H9 (cell line): ENCODE results near the gene APOBR. TPM values are rescaled to one million over a fixed set of nuclear protein-coding genes. Genes with fewer than 3 reads are reported as not detected.
"Not testable (repeated sequence)": the region's sequence is repeated elsewhere in the genome, so short reads cannot be mapped to it uniquely, and the experiment has no call there.

Source experiments
- DNase-seq: peaks from one replicate; pipeline ENCODE4 v3.0.0-alpha.2; 2017
- H2AFZ ChIP-seq: one replicate; pipeline ENCODE4 v1.6.1; 2013; ENCODE audit warnings: mild to moderate bottlenecking, low read length, control low read depth, moderate library complexity
- H2AK5ac ChIP-seq: 2 replicates; pipeline ENCODE4 v1.6.1; 2013; ENCODE audit warnings: low read length, control low read depth, mixed read lengths; ENCODE audit not compliant: insufficient read length
- H2BK120ac ChIP-seq: one replicate; pipeline ENCODE4 v1.6.1; 2013; ENCODE audit warnings: low read depth, mild to moderate bottlenecking, low read length, control low read depth, inconsistent platforms; ENCODE audit not compliant: poor library complexity, severe bottlenecking
- H2BK12ac ChIP-seq: 2 replicates; pipeline ENCODE4 v1.6.1; 2013; ENCODE audit warnings: low read length, control low read depth, mixed read lengths, low read depth; ENCODE audit not compliant: insufficient read length
- H2BK15ac ChIP-seq: 2 replicates; pipeline ENCODE4 v1.6.1; 2013; ENCODE audit warnings: low read depth, low read length, control low read depth
- H2BK20ac ChIP-seq: one replicate; pipeline ENCODE4 v1.6.1; 2013; ENCODE audit warnings: low read depth, mild to moderate bottlenecking, low read length, control low read depth, inconsistent platforms; ENCODE audit not compliant: poor library complexity, severe bottlenecking
- H2BK5ac ChIP-seq: 2 replicates; pipeline ENCODE4 v1.6.1; 2013; ENCODE audit warnings: low read length, control low read depth, mixed read lengths; ENCODE audit not compliant: insufficient read length
- H3K14ac ChIP-seq: 2 replicates; pipeline ENCODE4 v1.6.1; 2013; ENCODE audit warnings: low read length, control low read depth; ENCODE audit not compliant: insufficient read depth
- H3K18ac ChIP-seq: 2 replicates; pipeline ENCODE4 v1.6.1; 2013; ENCODE audit warnings: low read depth, mild to moderate bottlenecking, mixed read lengths, low read length, control low read depth; ENCODE audit not compliant: insufficient read length
- H3K23ac ChIP-seq: 2 replicates; pipeline ENCODE4 v1.6.1; 2013; ENCODE audit warnings: low read length, control low read depth, mixed read lengths, low read depth; ENCODE audit not compliant: insufficient read length
- H3K23me2 ChIP-seq: 2 replicates; pipeline ENCODE4 v1.6.1; 2013; ENCODE audit warnings: low read depth, mild to moderate bottlenecking, mixed read lengths, low read length, control low read depth; ENCODE audit not compliant: insufficient read length, poor library complexity, severe bottlenecking
- H3K27ac ChIP-seq: 2 replicates; pipeline ENCODE4 v1.5.1; 2013; ENCODE audit warnings: low read length, control low read depth, mixed read lengths, low read depth; ENCODE audit not compliant: insufficient read length
- H3K27me3 ChIP-seq: 2 replicates; pipeline ENCODE4 v1.6.1; 2013; ENCODE audit warnings: low read length, control low read depth, inconsistent platforms; ENCODE audit not compliant: insufficient read depth
- H3K4ac ChIP-seq: 2 replicates; pipeline ENCODE4 v1.6.1; 2013; ENCODE audit warnings: low read depth, mild to moderate bottlenecking, control low read depth, inconsistent platforms, low read length, moderate library complexity
- H3K4me1 ChIP-seq: 2 replicates; pipeline ENCODE4 v1.6.1; 2013; ENCODE audit warnings: low read length, control low read depth, inconsistent platforms; ENCODE audit not compliant: insufficient read depth
- H3K4me2 ChIP-seq: 2 replicates; pipeline ENCODE4 v1.6.1; 2013; ENCODE audit warnings: low read length, control low read depth, mixed read lengths; ENCODE audit not compliant: insufficient read length, insufficient read depth
- H3K56ac ChIP-seq: 2 replicates; pipeline ENCODE4 v1.6.1; 2013; ENCODE audit warnings: low read depth, mild to moderate bottlenecking, mixed read lengths, low read length, control low read depth; ENCODE audit not compliant: insufficient read length
- H3K79me1 ChIP-seq: 2 replicates; pipeline ENCODE4 v1.6.1; 2013; ENCODE audit warnings: low read depth, mild to moderate bottlenecking, moderate library complexity, low read length, control low read depth, inconsistent platforms; ENCODE audit not compliant: insufficient read depth, poor library complexity, severe bottlenecking
- H3K79me2 ChIP-seq: 2 replicates; pipeline ENCODE4 v1.6.1; 2013; ENCODE audit warnings: low read length, control low read depth, inconsistent platforms; ENCODE audit not compliant: insufficient read depth
- H3K9ac ChIP-seq: 2 replicates; pipeline ENCODE4 v1.6.1; 2013; ENCODE audit warnings: low read length, control low read depth, mixed read lengths; ENCODE audit not compliant: insufficient read length; ENCODE audit errors: extremely low read depth
- H3K9me3 ChIP-seq: one replicate; pipeline ENCODE4 v1.6.1; 2013; ENCODE audit warnings: low read depth, low read length, inconsistent platforms; ENCODE audit not compliant: control insufficient read depth
- H3T11ph ChIP-seq: one replicate; pipeline ENCODE4 v1.6.1; 2013; ENCODE audit warnings: mild to moderate bottlenecking, low read length, control low read depth, inconsistent platforms
- H4K20me1 ChIP-seq: one replicate; pipeline ENCODE4 v1.6.1; 2013; ENCODE audit not compliant: control insufficient read depth, insufficient read length, insufficient read depth
- H4K5ac ChIP-seq: 2 replicates; pipeline ENCODE4 v1.6.1; 2013; ENCODE audit warnings: low read depth, mild to moderate bottlenecking, mixed read lengths, low read length, control low read depth; ENCODE audit not compliant: insufficient read length
- H4K8ac ChIP-seq: replicated peaks from 2 replicates; pipeline ENCODE4 v1.6.1; 2013; ENCODE audit warnings: low read length, control low read depth, mixed read lengths, low read depth; ENCODE audit not compliant: insufficient read length
- H4K91ac ChIP-seq: 2 replicates; pipeline ENCODE4 v1.6.1; 2013; ENCODE audit warnings: low read depth, mild to moderate bottlenecking, moderate library complexity, mixed read lengths, low read length, control low read depth; ENCODE audit not compliant: insufficient read length
- H3K27ac Mint-ChIP-seq, 3 experiments: 2 replicates in 2 of 3; 3 replicates in 1 of 3; pipeline ENCODE4 v1.8.0; 2020 to 2021; ENCODE audit warnings: mixed read lengths in 3 of 3, mild to moderate bottlenecking in 1 of 3, moderate library complexity in 1 of 3
- H3K27me3 Mint-ChIP-seq: 2 replicates; pipeline ENCODE4 v1.8.0; 2021; ENCODE audit warnings: low read depth, mild to moderate bottlenecking, moderate library complexity, mixed read lengths
- H3K36me3 Mint-ChIP-seq, 3 experiments: 2 replicates in 2 of 3; 3 replicates in 1 of 3; pipeline ENCODE4 v1.8.0; 2020 to 2021; ENCODE audit warnings: low read depth in 3 of 3, mixed read lengths in 3 of 3; ENCODE audit not compliant: insufficient read depth in 1 of 3
- H3K4me1 Mint-ChIP-seq, 2 experiments: 2 replicates each; pipeline ENCODE4 v1.8.0; 2020; ENCODE audit warnings: mixed read lengths in 2 of 2
- H3K4me3 Mint-ChIP-seq, 2 experiments: 2 replicates in 1 of 2; 3 replicates in 1 of 2; pipeline ENCODE4 v1.8.0; 2020 to 2021; ENCODE audit warnings: mild to moderate bottlenecking in 2 of 2, mixed read lengths in 2 of 2, moderate library complexity in 1 of 2
- H3K9me3 Mint-ChIP-seq, 2 experiments: 2 replicates in 1 of 2; 3 replicates in 1 of 2; pipeline ENCODE4 v1.8.0; 2020; ENCODE audit warnings: mild to moderate bottlenecking in 2 of 2, mixed read lengths in 2 of 2, moderate library complexity in 1 of 2
- CTCF ChIP-seq: fragments of 200-600 bp; sonication (generic); conservative IDR thresholded peaks from 3 replicates; pipeline ENCODE4 v1.8.0; 2021; ENCODE audit warnings: antibody characterized with exemption, mild to moderate bottlenecking
- WGBS: extraction: QIAGEN DNeasy Blood & Tissue Kit; methylation state at CpG from one replicate; pipeline ENCODE4 v1.1.7; 2013; ENCODE audit warnings: missing lambda C conversion rate, low lambda C conversion rate, mixed read lengths; ENCODE audit not compliant: insufficient read length; ENCODE audit errors: extremely low coverage; 5-methylcytosine and 5-hydroxymethylcytosine counted together
- total RNA-seq: library from RNA; stranded (reverse); gene quantifications from 2 replicates; pipeline ENCODE4 v1.2.1, GENCODE V29; 2021

APOBR gene
- total RNA-seq, 1 experiment from 2014 or later = not detected

GRCh38 chr16:28499854-28500253 is 5.4 kb downstream of the APOBR start:
- Mint-ChIP-seq H3K4me3 (no peak overlapping the region), H3K9me3 (no peaks in the 10 kb centered on the region), H3K4me1 (0 out of 4 replicates have a peak, but pooled peaks cover 0 to 2% of the 10 kb centered on the region in 2 experiments), H3K27me3 (peaks cover 19% of the 10 kb centered on the region), H3K36me3 (no peaks in the 10 kb centered on the region), H3K27ac (no peak overlapping the region)
- Histone ChIP-seq H2AK5ac (no peak overlapping the region), H3K27ac (no peak overlapping the region), H2BK20ac (no peak overlapping the region), H3K27me3 (no peaks in the 10 kb centered on the region), H2BK15ac (no peak overlapping the region), H3K9me3 (no peaks in the 10 kb centered on the region), H2BK12ac (no peak overlapping the region), H3K14ac (no peak overlapping the region), H4K5ac (no peak overlapping the region), H3K56ac (no peak overlapping the region), H4K91ac (no peak overlapping the region), H3T11ph (no peak overlapping the region), H2BK120ac (no peak overlapping the region), H3K4ac (no peak overlapping the region), H3K4me2 (no peak overlapping the region), H3K9ac (no peak overlapping the region), H2AFZ (no peak overlapping the region), H3K18ac (no peak overlapping the region), H3K4me1 (no peaks in the 10 kb centered on the region), H4K20me1 (peaks cover 3% of the 10 kb centered on the region), H3K79me1 (no peaks in the 10 kb centered on the region), H3K79me2 (no peaks in the 10 kb centered on the region), H3K23me2 (no peaks in the 10 kb centered on the region), H3K23ac (no peak overlapping the region), H4K8ac (no peak overlapping the region), H2BK5ac (no peak overlapping the region)
- DNase-seq = no peak
- no CpG with 5 or more reads among the region's 10 CpGs for WGBS
- TF ChIP-seq CTCF = no peak

GRCh38 chr16:28500476-28501180 is 6.2 kb downstream of the APOBR start:
- not testable (repeated sequence) for H2BK20ac ChIP-seq, H3K4ac ChIP-seq, H3K9me3 Mint-ChIP-seq, H4K20me1 ChIP-seq, H3K4me3 Mint-ChIP-seq, H3K4me2 ChIP-seq, H3K14ac ChIP-seq, H3K27ac ChIP-seq, H3K18ac ChIP-seq, H2BK12ac ChIP-seq, H3K36me3 Mint-ChIP-seq, H3K79me2 ChIP-seq, H2BK120ac ChIP-seq, H3K79me1 ChIP-seq, H2AK5ac ChIP-seq, H3K23ac ChIP-seq, H2BK15ac ChIP-seq, H3K9ac ChIP-seq, H2AFZ ChIP-seq, H3K9me3 ChIP-seq, H4K91ac ChIP-seq, DNase-seq, H3K4me1 ChIP-seq, H3K4me1 Mint-ChIP-seq, H3K27me3 ChIP-seq, H4K8ac ChIP-seq, H3K56ac ChIP-seq, H4K5ac ChIP-seq, H3T11ph ChIP-seq, H2BK5ac ChIP-seq, H3K23me2 ChIP-seq
- WGBS = no CpG with 5 or more reads among the region's 18 CpGs
- Mint-ChIP-seq H3K27ac (peak overlapping the region in 1 of 3 experiments; percentile 59; a peak in 1 of 7 replicates), H3K27me3 (peaks cover 17% of the 10 kb centered on the region)
